ENCODE measurements around the gene LASP1. TPM values are rescaled to one million over a fixed set of nuclear protein-coding genes. Genes with fewer than 3 reads are reported as not detected.
A peak's percentile ranks its signal among the peaks of the same experiment; 100 is the strongest.

The LASP1 gene
- total RNA-seq, 1 experiment from 2014 or later = 137 TPM

GRCh38 chr17:38898812-38899348 is 29.0 kb downstream of the LASP1 start:
- H3K4me1 Mint-ChIP-seq (ENCODE audit: low read depth, unreplicated experiment) = peaks cover 18% of the 10 kb centered on the region
- H3K9me3 ChIP-seq = no peaks in the 10 kb centered on the region
- H3K36me3 ChIP-seq (ENCODE audit: control insufficient read depth, insufficient read depth, low read length) = peaks cover 3% of the 10 kb centered on the region; the same call in 1 of the 2 replicates
- no peaks in the 10 kb centered on the region for H3K27me3 ChIP-seq (replicated peaks; ENCODE audit: control insufficient read depth, insufficient read depth, low read length)
- CTCF ChIA-PET = no interaction called here
- no peak overlapping the region for H3K4me3 ChIP-seq (ENCODE audit: low read depth, low read length)
- H3K27ac Mint-ChIP-seq (ENCODE audit: unreplicated experiment) = no peak overlapping the region
- DNase-seq = no peak
- no peak overlapping the region for H3K4me3 Mint-ChIP-seq (ENCODE audit: unreplicated experiment)
- H3K27me3 Mint-ChIP-seq (ENCODE audit: insufficient read depth, unreplicated experiment) = no peaks in the 10 kb centered on the region
- POLR2A ChIA-PET = no interaction called here
- H3K9me3 Mint-ChIP-seq (ENCODE audit: unreplicated experiment) = no peaks in the 10 kb centered on the region
- no TSS peak for BruUV-seq (replicated peaks)
- peaks cover 69% of the 10 kb centered on the region for H3K36me3 Mint-ChIP-seq (ENCODE audit: insufficient read depth, unreplicated experiment)
- H3K4me1 ChIP-seq = peaks cover 22% of the 10 kb centered on the region
- TF ChIP-seq, protein P1, sequence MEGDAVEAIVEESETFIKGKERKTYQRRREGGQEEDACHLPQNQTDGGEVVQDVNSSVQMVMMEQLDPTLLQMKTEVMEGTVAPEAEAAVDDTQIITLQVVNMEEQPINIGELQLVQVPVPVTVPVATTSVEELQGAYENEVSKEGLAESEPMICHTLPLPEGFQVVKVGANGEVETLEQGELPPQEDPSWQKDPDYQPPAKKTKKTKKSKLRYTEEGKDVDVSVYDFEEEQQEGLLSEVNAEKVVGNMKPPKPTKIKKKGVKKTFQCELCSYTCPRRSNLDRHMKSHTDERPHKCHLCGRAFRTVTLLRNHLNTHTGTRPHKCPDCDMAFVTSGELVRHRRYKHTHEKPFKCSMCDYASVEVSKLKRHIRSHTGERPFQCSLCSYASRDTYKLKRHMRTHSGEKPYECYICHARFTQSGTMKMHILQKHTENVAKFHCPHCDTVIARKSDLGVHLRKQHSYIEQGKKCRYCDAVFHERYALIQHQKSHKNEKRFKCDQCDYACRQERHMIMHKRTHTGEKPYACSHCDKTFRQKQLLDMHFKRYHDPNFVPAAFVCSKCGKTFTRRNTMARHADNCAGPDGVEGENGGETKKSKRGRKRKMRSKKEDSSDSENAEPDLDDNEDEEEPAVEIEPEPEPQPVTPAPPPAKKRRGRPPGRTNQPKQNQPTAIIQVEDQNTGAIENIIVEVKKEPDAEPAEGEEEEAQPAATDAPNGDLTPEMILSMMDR (IDR thresholded peaks at IDR 0.05; ENCODE audit: insufficient read depth in 1 of 2, low read depth in 1 of 2, low read length in 1 of 2, severe bottlenecking in 1 of 2, unreplicated experiment in 1 of 2) = no peak
- intact Hi-C loops (cut with micrococcal nuclease; ENCODE audit: unreplicated experiment) = no loop called here

DNA sequence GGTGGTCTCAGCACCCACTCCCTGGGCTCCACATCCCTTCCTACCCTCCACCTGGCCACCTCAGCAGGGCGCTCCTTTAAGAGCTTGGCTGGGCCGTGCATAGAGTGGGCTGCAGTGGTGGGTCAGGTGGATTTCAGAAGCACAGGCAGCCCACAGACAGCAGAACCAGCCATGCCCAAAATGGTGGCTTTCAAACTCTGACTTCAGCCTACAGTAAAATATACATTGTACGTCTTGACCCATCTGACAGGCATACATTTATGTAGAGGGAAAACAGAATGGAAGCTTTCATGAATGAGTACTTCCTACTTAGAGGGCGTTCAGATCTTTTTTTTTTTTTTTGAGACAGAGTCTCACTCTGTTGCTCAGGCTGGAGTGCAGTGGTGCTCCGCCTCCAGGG is 29.6 kb downstream of the LASP1 start:
- intact Hi-C loops (cut with micrococcal nuclease; ENCODE audit: unreplicated experiment) = no loop called here
- H3K4me1 Mint-ChIP-seq (ENCODE audit: low read depth, unreplicated experiment) = peaks cover 18% of the 10 kb centered on the region
- CTCF ChIA-PET = no interaction called here
- DNase-seq = no peak
- H3K4me3 ChIP-seq (ENCODE audit: low read depth, low read length) = no peak overlapping the region
- no peaks in the 10 kb centered on the region for H3K27me3 ChIP-seq (replicated peaks; ENCODE audit: control insufficient read depth, insufficient read depth, low read length)
- BruUV-seq (replicated peaks) = no TSS peak
- H3K27me3 Mint-ChIP-seq (ENCODE audit: insufficient read depth, unreplicated experiment) = no peaks in the 10 kb centered on the region
- TF ChIP-seq, protein P1 (IDR thresholded peaks at IDR 0.05; ENCODE audit: insufficient read depth in 1 of 2, low read depth in 1 of 2, low read length in 1 of 2, severe bottlenecking in 1 of 2, unreplicated experiment in 1 of 2) = no peak
- H3K36me3 Mint-ChIP-seq (ENCODE audit: insufficient read depth, unreplicated experiment) = peaks cover 70% of the 10 kb centered on the region
- no peaks in the 10 kb centered on the region for H3K9me3 Mint-ChIP-seq (ENCODE audit: unreplicated experiment)
- H3K27ac Mint-ChIP-seq (ENCODE audit: unreplicated experiment) = no peak overlapping the region
- POLR2A ChIA-PET = no interaction called here
- peaks cover 3% of the 10 kb centered on the region; the same call in 1 of the 2 replicates for H3K36me3 ChIP-seq (ENCODE audit: control insufficient read depth, insufficient read depth, low read length)
- H3K4me3 Mint-ChIP-seq (ENCODE audit: unreplicated experiment) = no peak overlapping the region
- peaks cover 22% of the 10 kb centered on the region for H3K4me1 ChIP-seq
- H3K9me3 ChIP-seq = no peaks in the 10 kb centered on the region

- CTCF ChIA-PET = interaction anchor here (0.6 kb wide), 1 partner anchor 18 kb away, joined by 3 read pairs; no protein-coding TSS in a partner anchor
- H3K4me3 Mint-ChIP-seq (ENCODE audit: unreplicated experiment) = no peak overlapping the region
- no TSS peak for BruUV-seq (replicated peaks)
Observed at GRCh38 chr17:38900978-38901656, 31.3 kb downstream of the LASP1 start.

More at GRCh38 chr17:38900978-38901656, 31.3 kb downstream of the LASP1 start:
- intact Hi-C loops (cut with micrococcal nuclease; ENCODE audit: unreplicated experiment) = no loop called here
- Mint-ChIP-seq H3K9me3 (ENCODE audit: unreplicated experiment) (no peaks in the 10 kb centered on the region), H3K27ac (ENCODE audit: unreplicated experiment) (peak overlapping the region; percentile 15), H3K36me3 (ENCODE audit: insufficient read depth, unreplicated experiment) (peaks cover 67% of the 10 kb centered on the region), H3K27me3 (ENCODE audit: insufficient read depth, unreplicated experiment) (no peaks in the 10 kb centered on the region), H3K4me1 (ENCODE audit: low read depth, unreplicated experiment) (peaks cover 18% of the 10 kb centered on the region)
- H3K27me3 ChIP-seq (replicated peaks; ENCODE audit: control insufficient read depth, insufficient read depth, low read length) = no peaks in the 10 kb centered on the region
- no peak overlapping the region for H3K4me3 ChIP-seq (ENCODE audit: low read depth, low read length)
- no peaks in the 10 kb centered on the region for H3K9me3 ChIP-seq
- peaks cover 2% of the 10 kb centered on the region; the same call in 1 of the 2 replicates for H3K36me3 ChIP-seq (ENCODE audit: control insufficient read depth, insufficient read depth, low read length)
- TF ChIP-seq, protein P1 (IDR thresholded peaks at IDR 0.05; ENCODE audit: insufficient read depth in 1 of 2, low read depth in 1 of 2, low read length in 1 of 2, severe bottlenecking in 1 of 2, unreplicated experiment in 1 of 2) = no peak
- H3K4me1 ChIP-seq = peaks cover 22% of the 10 kb centered on the region
- DNase-seq = peak in 1 of 2 experiments; percentile 55
- POLR2A ChIA-PET = interaction anchor here (0.6 kb wide), 2 partner anchors 16 to 31 kb away, joined by 3 to 4 read pairs; partner anchors contain the start of gene LASP1
